Liver (tissue), 3 donors: ENCODE results near the gene WDR19.

Experiments
- ATF3 ChIP-seq: IDR thresholded peaks from 2 replicates; pipeline ENCODE4 v1.6.1; 2016; ENCODE audit warnings: antibody characterized with exemption
- CTCF ChIP-seq: fragments of 150-350 bp; IDR thresholded peaks from 2 replicates; pipeline ENCODE4 v1.5.1; 2017; ENCODE audit warnings: improper control_type of control experiment, low read depth, low read length; ENCODE audit not compliant: missing input control
- FOXA1 ChIP-seq: IDR thresholded peaks from 2 replicates; pipeline ENCODE4 v1.6.1; 2016; ENCODE audit warnings: antibody characterized with exemption
- FOXA2 ChIP-seq: IDR thresholded peaks from 2 replicates; pipeline ENCODE4 v1.6.1; 2016; ENCODE audit warnings: antibody characterized with exemption
- GABPA ChIP-seq, 2 donors: IDR thresholded peaks in 1 of 2; conservative IDR thresholded peaks in 1 of 2; 2 replicates each; pipeline ENCODE4 v1.6.1; 2016; ENCODE audit warnings: antibody characterized with exemption in 2 of 2, mild to moderate bottlenecking in 1 of 2, moderate library complexity in 1 of 2
- HNF4A ChIP-seq, 2 donors: conservative IDR thresholded peaks; 2 replicates each; pipeline ENCODE4 v1.6.1; 2016; ENCODE audit warnings: antibody characterized with exemption in 2 of 2, mild to moderate bottlenecking in 2 of 2
- JUND ChIP-seq, 2 donors: IDR thresholded peaks; 2 replicates each; pipeline ENCODE4 v1.6.1; 2016; ENCODE audit warnings: antibody characterized with exemption in 2 of 2
- MAX ChIP-seq: IDR thresholded peaks from 2 replicates; pipeline ENCODE4 v1.6.1; 2016; ENCODE audit warnings: antibody characterized with exemption
- RAD21 ChIP-seq, 2 donors: IDR thresholded peaks; 2 replicates each; pipeline ENCODE4 v1.6.1; 2016; ENCODE audit warnings: antibody characterized with exemption in 2 of 2, mild to moderate bottlenecking in 2 of 2
- REST ChIP-seq: IDR thresholded peaks from 2 replicates; pipeline ENCODE4 v1.6.1; 2016; ENCODE audit warnings: antibody characterized with exemption, mild to moderate bottlenecking
- YY1 ChIP-seq: IDR thresholded peaks from 2 replicates; pipeline ENCODE4 v1.6.1; 2016; ENCODE audit warnings: antibody characterized with exemption, mild to moderate bottlenecking
- ZBTB33 ChIP-seq: IDR thresholded peaks from 2 replicates; pipeline ENCODE4 v1.6.1; 2016; ENCODE audit warnings: antibody characterized with exemption
- donor health status: healthy.
- donor health status: healthy.

- TF ChIP-seq CTCF (no peak), ATF3 (no peak), JUND (IDR thresholded peaks at IDR 0.05) (no peak), HNF4A (conservative IDR thresholded peaks at IDR 0.05) (no peak), MAX (no peak), RAD21 (IDR thresholded peaks at IDR 0.05) (no peak), GABPA (IDR thresholded peaks at IDR 0.05 in 1 of 2, conservative IDR thresholded peaks at IDR 0.05 in 1 of 2) (no peak), YY1 (no peak), FOXA1 (no peak), REST (no peak), ZBTB33 (no peak), FOXA2 (no peak)
Observed at GRCh38 chr4:39331191-39331590, 148.9 kb downstream of the WDR19 start.
